ENCODE results near the gene PSKH1.

The PSKH1 gene

GRCh38 chr16:67959536-67960329 is 66.7 kb downstream of the PSKH1 start:
- Histone ChIP-seq H3K79me2 (peaks cover 27% of the 10 kb centered on the region), H3K36me3 (ENCODE audit: control insufficient read depth, insufficient read depth, low read length) (no peaks in the 10 kb centered on the region), H3K9ac (no peak overlapping the region), H3K4me2 (ENCODE audit: low read length) (no peak overlapping the region), H3K27me3 (ENCODE audit: control insufficient read depth, insufficient read depth, low read length) (no peaks in the 10 kb centered on the region), H3K27ac (no peak overlapping the region), H3K9me3 (ENCODE audit: control insufficient read depth, low read length) (no peaks in the 10 kb centered on the region), H2AFZ (no peak overlapping the region), H3K4me3 (ENCODE audit: low read depth, low read length) (no peak overlapping the region), H3K4me1 (peaks cover 31% of the 10 kb centered on the region)
- TF ChIP-seq CTCF (IDR thresholded peaks at IDR 0.05), result no peak

- no peaks in the 10 kb centered on the region for H3K27me3 ChIP-seq (ENCODE audit: control insufficient read depth, insufficient read depth, low read length)
- H3K9ac ChIP-seq, result no peak overlapping the region
- H3K27ac ChIP-seq, result peak overlapping the region; percentile 50
- no peaks in the 10 kb centered on the region for H3K36me3 ChIP-seq (ENCODE audit: control insufficient read depth, insufficient read depth, low read length)
- no peak overlapping the region for H3K4me3 ChIP-seq (ENCODE audit: low read depth, low read length)
- H3K4me1 ChIP-seq, result peaks cover 43% of the 10 kb centered on the region
- no peak for TF ChIP-seq CTCF (IDR thresholded peaks at IDR 0.05)
- no peaks in the 10 kb centered on the region for H3K9me3 ChIP-seq (ENCODE audit: control insufficient read depth, low read length)
- no peak overlapping the region for H2AFZ ChIP-seq
- H3K79me2 ChIP-seq, result peaks cover 27% of the 10 kb centered on the region
- H3K4me2 ChIP-seq (ENCODE audit: low read length), result peak overlapping the region; percentile 24
Measured at GRCh38 chr16:67961551-67961957, 68.5 kb downstream of the PSKH1 start.

- H3K4me3 ChIP-seq (ENCODE audit: low read depth, low read length), result no peak overlapping the region
- H3K36me3 ChIP-seq (ENCODE audit: control insufficient read depth, insufficient read depth, low read length), result no peaks in the 10 kb centered on the region
- peaks cover 48% of the 10 kb centered on the region for H3K4me1 ChIP-seq
- H3K9me3 ChIP-seq (ENCODE audit: control insufficient read depth, low read length), result no peaks in the 10 kb centered on the region
- no peak overlapping the region for H3K4me2 ChIP-seq (ENCODE audit: low read length)
- H3K79me2 ChIP-seq, result peaks cover 27% of the 10 kb centered on the region
- no peaks in the 10 kb centered on the region for H3K27me3 ChIP-seq (ENCODE audit: control insufficient read depth, insufficient read depth, low read length)
- no peak overlapping the region for H3K9ac ChIP-seq
- peak overlapping the region; percentile 50 for H3K27ac ChIP-seq
- no peak for TF ChIP-seq CTCF (IDR thresholded peaks at IDR 0.05)
- no peak overlapping the region for H2AFZ ChIP-seq
Measured at GRCh38 chr16:67962135-67962534, 69.1 kb downstream of the PSKH1 start.

GRCh38 chr16:67963292-67963661 is 70.2 kb downstream of the PSKH1 start:
- H3K36me3 ChIP-seq (ENCODE audit: control insufficient read depth, insufficient read depth, low read length), result no peaks in the 10 kb centered on the region
- no peaks in the 10 kb centered on the region for H3K27me3 ChIP-seq (ENCODE audit: control insufficient read depth, insufficient read depth, low read length)
- H3K4me1 ChIP-seq, result peaks cover 51% of the 10 kb centered on the region
- no peak overlapping the region for H3K4me2 ChIP-seq (ENCODE audit: low read length)
- peak overlapping the region; percentile 4 for H3K27ac ChIP-seq
- no peak overlapping the region for H3K4me3 ChIP-seq (ENCODE audit: low read depth, low read length)
- no peak overlapping the region for H2AFZ ChIP-seq
- no peak overlapping the region for H3K9ac ChIP-seq
- H3K79me2 ChIP-seq, result peaks cover 25% of the 10 kb centered on the region
- no peaks in the 10 kb centered on the region for H3K9me3 ChIP-seq (ENCODE audit: control insufficient read depth, low read length)
- no peak for TF ChIP-seq CTCF (IDR thresholded peaks at IDR 0.05)
